Gastroesophageal sphincter (tissue), 3 donors: Measurements from ENCODE around the gene HS6ST2.

Source experiments
- POLR2AphosphoS5 ChIP-seq: sonication (generic); formaldehyde crosslinking; IDR thresholded peaks from one replicate; pipeline ENCODE4 v1.6.1; 2017; ENCODE audit warnings: antibody characterized with exemption
- TF ChIP-seq, protein P1 (sequence below), 4 experiments: fragments of 200-600 bp in 2 of 4; fragments of 450-650 bp in 2 of 4; sonication (generic) in 1 of 4; IDR thresholded peaks; one replicate each; pipeline ENCODE4 v1.5.1; 2017 to 2019; ENCODE audit warnings: antibody characterized with exemption in 4 of 4, mild to moderate bottlenecking in 2 of 4, moderate library complexity in 2 of 4

DNA sequence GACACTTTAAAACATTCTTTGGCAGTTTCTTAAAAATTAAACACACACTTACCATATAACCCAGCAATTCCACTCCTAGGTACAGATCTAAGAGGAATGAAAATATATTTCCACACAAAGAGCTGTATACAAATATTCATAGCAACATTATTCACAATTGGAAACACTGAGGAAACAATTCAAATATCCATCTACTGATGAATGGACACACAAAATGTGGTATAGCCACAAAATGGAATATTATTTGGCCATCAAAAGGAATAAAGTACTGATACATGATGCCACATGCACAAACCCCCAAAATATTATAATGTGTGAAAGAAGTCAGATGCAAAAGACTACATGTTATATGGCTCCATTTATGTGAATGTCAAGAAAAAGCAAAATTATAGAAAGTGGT lies 70.9 kb downstream of the HS6ST2 start:
- TF ChIP-seq, protein P1, sequence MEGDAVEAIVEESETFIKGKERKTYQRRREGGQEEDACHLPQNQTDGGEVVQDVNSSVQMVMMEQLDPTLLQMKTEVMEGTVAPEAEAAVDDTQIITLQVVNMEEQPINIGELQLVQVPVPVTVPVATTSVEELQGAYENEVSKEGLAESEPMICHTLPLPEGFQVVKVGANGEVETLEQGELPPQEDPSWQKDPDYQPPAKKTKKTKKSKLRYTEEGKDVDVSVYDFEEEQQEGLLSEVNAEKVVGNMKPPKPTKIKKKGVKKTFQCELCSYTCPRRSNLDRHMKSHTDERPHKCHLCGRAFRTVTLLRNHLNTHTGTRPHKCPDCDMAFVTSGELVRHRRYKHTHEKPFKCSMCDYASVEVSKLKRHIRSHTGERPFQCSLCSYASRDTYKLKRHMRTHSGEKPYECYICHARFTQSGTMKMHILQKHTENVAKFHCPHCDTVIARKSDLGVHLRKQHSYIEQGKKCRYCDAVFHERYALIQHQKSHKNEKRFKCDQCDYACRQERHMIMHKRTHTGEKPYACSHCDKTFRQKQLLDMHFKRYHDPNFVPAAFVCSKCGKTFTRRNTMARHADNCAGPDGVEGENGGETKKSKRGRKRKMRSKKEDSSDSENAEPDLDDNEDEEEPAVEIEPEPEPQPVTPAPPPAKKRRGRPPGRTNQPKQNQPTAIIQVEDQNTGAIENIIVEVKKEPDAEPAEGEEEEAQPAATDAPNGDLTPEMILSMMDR (IDR thresholded peaks at IDR 0.05) = no peak
- no peak for TF ChIP-seq POLR2AphosphoS5
